CD1c-positive myeloid dendritic cell (primary cell): ENCODE data around the gene MTMR2.

Experiments used
- DNase-seq: peaks from one replicate; pipeline ENCODE4 v3.0.0-alpha.2; 2016; ENCODE audit errors: extremely low spot score

The MTMR2 gene

DNA sequence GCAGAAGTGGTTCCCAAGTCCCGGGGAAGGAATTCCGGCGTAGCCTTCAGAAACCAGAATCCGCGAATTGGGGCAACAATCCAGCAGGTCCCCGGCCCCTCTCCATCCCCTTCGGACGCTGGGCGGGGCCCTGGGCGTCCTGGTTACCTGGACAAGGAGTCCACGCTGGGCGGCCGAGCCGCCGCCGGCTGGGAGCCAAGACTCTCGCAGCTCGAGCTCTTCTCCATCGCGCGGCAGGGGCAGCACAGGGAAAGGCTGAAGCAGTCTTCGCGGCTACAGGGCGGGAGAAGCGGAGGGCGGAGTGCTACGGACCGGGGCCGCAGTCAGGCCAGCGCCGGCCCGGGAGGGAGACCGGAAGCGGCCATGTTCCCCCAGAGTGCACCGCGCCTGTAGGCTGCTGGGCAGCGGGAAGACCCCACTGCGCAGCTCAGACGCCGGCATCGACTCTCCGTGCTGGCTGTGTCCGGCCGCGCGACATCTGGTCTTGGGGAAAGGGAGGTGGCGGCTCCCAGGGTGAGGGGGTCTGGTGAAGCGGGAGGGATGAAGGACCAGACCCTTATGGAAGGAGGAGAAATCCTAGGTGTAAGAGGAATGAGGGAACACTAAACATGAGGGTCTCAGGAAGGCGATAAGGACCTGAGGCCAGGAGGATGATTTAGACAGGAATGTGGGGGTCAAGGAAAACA, at the start of gene MTMR2:
Gene MTMR2 (minus strand): TSS at position 380 of the 686 bp plus-strand sequence. CDS start 153 bp downstream, at position 227.
- peak; percentile 70 for DNase-seq

- DNase-seq = no peak
Observed at GRCh38 chr11:95972060-95972459, 48.2 kb upstream of the MTMR2 start.

GRCh38 chr11:95968585-95968984, 44.7 kb upstream of the MTMR2 start:
- no peak for DNase-seq

DNA sequence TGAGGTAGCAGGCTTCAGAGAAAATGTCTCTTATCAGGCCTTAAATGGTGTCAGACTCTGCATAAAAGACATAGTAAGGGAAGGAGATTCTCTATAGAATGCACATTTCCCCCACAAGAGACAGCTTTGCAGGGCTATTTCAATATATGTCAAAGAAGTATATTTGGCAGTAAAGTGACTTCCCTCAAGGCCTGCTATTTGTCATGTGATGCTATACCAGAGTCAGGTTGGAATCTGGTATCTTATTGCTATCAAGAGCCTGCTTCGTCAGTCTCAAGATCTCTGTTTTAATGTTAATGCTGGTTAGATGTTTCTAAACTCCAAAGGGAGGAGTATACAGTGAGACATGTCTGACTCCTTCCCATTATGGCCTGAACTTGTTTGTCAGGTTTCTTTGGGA, 40.4 kb upstream of the MTMR2 start:
- no peak for DNase-seq

DNA sequence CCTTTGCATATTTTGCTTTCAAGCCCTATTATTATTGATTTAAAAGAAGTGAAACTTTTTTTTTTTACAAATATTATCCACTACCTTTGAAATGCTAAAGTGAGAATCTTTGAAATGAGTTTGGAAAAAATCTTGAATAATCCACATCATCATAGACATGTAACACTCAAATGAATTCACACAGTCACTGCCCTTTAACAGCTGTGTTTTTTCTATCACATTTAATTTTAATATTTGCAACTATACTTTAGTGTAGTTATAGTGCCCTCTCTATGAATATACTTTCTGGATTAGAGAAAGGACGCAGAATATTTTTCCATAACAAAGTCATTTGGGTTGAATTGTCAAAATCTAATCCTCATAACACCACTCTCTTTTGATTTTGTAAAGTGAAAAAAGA, 37.9 kb upstream of the MTMR2 start:
- no peak for DNase-seq

DNA sequence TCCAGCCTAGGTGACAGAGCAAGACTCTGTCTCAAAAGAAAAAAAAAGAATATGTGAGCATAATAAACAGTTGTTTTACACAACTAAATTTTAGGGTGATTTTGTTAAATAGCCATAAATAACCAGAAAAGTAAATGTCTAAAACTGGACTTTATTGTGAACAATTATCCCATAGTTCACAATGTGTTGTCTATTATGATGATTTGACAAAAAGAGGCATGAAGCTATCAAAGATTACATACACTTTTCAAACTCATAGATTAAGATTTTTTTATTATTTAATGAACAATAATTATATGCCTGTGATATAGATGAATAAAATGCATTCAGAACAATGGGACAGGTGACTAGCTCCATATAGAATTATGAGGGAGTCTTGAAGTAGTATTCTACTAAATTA, 27.0 kb upstream of the MTMR2 start:
- DNase-seq = no peak

DNA sequence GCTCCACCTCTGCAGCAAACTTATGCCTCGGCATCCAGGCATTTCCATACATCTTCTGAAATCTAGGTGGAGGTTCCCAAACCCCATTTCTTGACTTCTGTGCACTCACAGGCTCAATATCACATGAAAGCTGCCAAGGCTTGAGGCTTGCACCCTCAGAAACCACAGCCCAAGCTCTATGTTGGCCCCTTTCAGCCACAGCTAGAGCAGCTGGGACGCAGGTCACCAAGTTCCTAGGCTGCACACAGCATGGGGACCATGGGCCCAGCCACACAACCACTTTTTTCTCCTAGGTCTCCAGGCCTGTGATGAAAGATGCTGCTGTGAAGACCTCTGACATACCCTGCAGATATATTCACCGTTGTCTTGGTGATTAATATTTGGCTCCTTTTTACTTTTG, 24.7 kb upstream of the MTMR2 start:
- no peak for DNase-seq

DNA sequence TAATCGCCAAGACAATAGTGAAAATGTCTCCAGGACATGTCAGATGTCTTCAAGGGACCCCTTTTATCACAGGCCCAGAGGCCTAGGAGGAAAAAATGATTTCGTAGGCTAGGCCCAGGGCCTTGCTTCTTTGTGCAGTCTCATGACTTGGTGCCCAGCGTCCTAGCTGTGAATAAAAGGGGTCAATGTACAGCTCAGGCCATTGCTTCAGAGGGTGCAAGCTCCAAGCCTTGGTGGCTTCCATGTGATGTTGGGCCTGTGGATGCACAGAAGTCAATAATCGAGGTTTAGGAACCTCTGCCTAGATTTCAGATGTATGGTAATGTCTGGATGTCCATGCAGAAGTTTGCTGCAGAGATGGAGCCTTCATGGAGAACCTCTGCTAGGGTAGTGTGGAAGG, 20.7 kb upstream of the MTMR2 start:
- no peak for DNase-seq

- no peak for DNase-seq
Observed at GRCh38 chr11:95943546-95943945, 19.6 kb upstream of the MTMR2 start.

- DNase-seq = no peak
Observed at GRCh38 chr11:95939091-95939490, 15.2 kb upstream of the MTMR2 start.

DNA sequence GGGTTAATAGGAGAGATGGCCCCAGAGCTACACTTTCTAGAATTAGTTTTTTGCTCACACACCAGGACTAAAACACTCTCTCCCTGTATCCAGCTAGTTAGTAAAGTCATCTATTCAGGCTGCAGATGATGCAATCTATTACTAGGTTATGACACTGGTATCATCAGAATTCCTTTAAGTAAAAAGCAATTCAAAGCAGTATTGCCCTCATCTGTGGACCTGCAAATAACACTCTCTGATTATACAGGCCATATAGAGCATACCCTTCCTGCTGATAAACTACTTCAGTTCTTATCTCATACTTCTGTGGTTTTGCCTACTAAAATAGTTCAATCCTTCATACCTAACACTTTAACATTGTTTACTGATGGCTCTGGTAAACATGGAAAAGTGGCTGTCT, 13.5 kb upstream of the MTMR2 start:
- DNase-seq = no peak

GRCh38 chr11:95933594-95933993, 9.7 kb upstream of the MTMR2 start:
- DNase-seq = no peak

DNA sequence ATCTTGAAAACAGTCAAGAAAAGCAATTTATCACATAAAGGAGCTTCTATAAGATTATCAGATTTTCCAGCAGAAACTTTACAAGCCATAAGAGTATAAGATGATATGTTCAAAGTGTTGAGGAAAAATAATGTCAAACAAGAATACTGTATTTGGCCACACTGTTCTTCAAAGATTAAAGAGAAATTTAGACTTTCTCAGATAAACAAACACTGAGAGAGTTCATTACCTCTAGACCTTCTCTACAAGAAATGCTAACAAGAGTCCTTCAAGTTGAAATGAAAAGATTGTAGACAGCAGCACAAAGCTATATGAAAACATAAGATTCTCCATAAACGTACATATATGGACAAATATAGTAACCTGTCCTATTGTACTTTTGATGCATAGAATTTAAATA, 8.0 kb upstream of the MTMR2 start:
- DNase-seq = no peak

- DNase-seq = no peak
Observed at GRCh38 chr11:95930948-95931347, 7.0 kb upstream of the MTMR2 start.

GRCh38 chr11:95926726-95927125, 2.8 kb upstream of the MTMR2 start:
- no peak for DNase-seq

- no peak for DNase-seq
Observed at GRCh38 chr11:95925011-95925410, 1.1 kb upstream of the MTMR2 start.

DNA sequence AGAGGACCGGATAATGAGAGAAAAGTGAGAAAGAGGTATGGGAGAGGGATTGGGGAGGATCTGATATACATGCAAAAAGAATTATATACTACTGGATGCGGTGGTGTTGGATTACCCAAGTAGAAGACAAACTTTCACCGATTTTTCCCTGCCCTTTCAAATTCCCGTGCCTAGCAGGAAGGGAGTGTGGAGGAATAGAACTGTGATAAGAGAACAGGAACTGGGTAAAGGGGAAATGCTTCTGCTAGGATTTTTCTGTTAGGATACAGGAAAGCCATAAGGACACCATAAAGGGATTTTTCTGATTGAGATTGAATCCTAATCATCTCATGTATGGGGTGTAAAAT, 480 bp upstream of the MTMR2 start:
- peak; percentile 14 for DNase-seq

DNA sequence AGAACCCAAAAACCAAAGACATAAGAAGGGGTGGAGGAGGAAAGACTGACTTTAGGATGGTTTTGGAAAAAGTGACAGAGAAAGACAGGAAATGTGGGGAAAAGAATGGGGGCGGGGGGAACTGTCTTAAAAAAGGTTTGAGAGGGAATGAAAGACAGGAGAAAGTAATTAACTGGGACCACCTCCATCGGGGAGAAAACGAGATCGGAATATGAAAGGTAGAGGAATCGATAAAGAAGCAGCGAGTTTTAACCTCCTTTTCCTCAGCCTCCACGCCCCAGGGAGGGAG, 524 bp downstream of the MTMR2 start:
- no peak for DNase-seq

DNA sequence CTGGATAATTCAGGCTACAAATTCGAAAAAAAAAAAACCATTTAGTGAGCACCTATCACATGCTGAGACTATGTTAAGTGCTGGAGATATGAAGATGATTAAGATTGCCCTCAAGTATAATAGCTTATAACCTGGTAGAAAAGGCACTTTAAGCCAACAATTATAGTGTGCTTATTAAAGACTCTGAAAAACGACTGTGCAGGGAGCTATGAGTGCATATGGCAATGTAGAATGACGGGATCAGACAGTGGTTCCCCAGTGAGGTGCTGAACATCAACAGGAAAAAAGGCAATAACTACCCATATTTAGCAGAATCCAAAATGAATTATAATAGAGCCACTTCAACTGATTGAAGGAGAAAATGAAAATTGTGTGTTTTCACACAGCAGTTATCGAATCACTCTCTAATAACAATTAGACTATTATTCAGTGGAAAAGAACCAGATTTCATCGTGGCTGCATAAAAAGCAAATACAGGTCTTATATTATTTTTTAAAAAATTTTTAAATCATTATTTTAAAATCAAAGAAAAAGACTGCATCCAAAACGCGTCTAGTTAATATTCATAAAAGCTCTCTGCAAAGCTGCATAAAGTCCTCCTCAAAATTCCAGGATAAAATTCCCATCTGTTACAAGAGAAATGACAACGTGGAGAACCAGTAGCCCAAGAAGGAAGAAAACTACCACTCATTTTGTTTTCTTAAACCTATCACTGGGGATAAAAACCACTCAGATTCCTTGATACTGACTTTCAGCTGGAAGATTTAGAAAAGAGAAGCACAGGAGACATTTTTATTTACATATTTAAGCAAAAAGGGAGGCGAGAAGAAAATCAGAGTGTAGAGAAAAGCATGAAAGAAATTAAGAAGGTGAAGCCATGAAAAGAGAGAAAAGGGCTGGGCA, 1.1 kb downstream of the MTMR2 start:
- DNase-seq = no peak

DNA sequence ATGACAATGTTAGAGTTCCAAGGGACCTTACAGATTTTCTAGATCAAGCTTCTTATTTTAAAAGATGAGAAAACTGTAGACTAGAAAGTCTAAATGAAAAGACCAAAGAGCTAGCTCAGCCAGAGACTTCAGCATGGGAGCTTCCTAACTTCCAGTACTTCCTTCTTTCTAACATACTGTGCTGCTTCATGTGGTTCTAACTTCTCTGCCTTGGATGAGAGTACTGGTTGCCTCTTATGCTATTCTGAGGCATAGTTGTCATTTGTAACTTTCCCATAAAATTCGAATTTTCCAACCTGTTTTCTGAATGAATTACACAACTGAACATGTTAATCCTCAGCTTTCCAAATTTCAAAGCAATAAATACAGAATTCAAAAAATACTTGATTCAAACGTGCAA, 1.8 kb downstream of the MTMR2 start:
- DNase-seq = no peak

DNA sequence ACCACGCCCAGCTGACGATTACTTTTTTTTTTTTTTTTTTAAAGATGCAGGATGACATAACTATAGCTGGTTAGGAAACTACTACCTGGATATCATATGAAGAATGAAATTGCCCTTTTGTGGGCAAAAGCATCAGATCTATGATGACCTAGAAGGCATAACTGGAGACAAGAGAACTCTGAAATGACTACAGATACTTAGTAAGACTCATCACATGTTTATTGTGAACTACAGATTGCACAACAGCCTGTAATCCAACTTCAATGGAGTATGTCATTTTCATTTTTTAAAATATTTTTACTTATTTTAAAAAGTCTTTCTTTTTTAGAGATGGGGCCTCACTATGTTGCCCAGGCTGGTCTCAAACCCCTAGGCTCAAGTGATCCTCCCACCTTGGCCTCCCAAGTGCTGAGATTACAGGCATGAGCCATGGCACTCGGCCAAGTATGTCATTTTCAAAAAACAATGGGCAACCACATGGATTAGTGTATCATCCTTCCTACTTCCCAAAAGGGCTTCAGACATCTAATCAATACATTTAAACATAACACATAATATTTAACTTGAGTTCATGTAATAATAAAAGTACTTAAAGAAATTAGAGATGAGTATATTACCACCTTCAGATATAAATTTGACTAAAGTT, 3.3 kb downstream of the MTMR2 start:
- DNase-seq = no peak

DNA sequence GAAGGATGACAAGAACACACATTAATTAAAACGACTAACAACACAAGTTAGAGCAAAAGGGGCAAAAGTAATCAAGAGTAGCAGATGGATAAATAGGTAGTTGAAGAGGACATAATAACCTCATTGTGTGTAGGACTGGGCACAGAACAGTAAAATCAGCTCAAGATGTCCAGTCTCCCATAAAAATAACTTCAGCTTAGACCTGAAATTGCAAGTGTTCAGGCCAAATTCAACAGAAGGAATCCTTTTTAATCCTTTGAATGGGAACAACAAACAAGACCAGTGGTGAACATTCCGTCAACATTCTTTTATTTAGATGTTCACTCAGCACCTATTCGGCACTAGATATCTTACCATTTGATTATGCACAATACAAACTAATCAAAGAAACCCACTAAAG, 4.4 kb downstream of the MTMR2 start:
- no peak for DNase-seq

DNA sequence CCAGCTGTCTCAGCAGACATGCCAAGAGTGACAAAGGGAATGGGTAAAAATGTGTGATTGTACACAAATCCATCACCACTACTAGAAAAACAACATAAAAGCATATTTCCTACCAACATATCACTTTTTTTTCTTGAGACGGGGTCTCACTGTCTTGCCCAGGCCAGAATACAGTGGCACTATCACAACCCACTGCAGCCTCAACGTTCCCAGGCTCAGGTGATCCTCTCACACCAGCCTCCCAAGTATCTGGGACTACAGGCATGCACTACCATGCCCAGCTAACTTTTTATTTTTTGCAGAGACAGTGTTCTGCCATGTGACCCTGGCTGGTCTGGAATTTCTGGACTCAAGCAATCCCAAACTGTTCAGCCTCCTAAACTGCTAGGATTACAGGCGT, 5.2 kb downstream of the MTMR2 start:
- no peak for DNase-seq
